ENCODE measurements around the gene NR2C2AP. TPM values are rescaled to one million over a fixed set of nuclear protein-coding genes. Genes with fewer than 3 reads are reported as not detected.
A peak's percentile ranks its signal among the peaks of the same experiment; 100 is the strongest.

The NR2C2AP gene
- total RNA-seq, 1 experiment from 2014 or later: 45.3 TPM

DNA sequence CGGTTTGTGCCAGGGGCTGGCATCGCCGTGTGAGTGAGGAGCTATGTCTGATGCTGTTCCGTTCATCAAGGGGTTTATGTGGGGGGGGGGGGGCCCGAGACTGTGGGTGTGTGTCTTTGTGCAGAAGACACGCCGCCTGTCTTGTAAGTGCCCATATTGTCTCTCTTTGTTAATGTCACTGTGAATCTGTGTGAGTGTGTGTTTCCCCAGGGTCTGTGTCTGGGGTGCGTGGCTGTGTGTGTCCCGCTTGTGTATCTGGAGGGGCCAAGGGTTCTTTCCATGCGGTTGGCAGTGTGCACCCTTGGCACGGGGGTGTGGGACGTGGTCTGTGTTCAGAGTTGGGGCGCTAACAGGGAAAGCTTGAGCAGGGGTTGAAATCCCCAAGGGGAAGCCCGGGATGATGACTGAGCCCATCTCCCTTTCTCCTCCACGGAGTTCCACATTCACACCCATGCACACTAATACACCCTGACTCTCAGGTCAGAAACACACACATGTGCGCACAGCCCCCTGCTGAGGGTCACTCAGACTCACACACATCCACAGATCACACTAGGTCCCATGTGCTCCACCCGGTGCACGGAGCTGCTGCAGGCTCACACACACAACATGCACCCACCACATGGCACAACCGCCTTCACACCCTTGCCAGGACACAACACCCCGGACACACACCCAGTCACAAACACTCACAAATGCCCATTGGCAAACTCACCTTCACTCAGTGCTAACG lies 10.4 kb upstream of the NR2C2AP start:
- TF ChIP-seq EZH2 (IDR thresholded peaks at IDR 0.05; ENCODE audit: borderline replicate concordance, low read depth, low read length, poor library complexity, severe bottlenecking): no peak
- TF ChIP-seq CTCF (conservative IDR thresholded peaks at IDR 0.05; ENCODE audit: low read depth, low read length): no peak
- POLR2A ChIA-PET (ENCODE audit: low non-redundant PET): no interaction called here
- Histone ChIP-seq H3K27me3 (replicated peaks; ENCODE audit: insufficient read depth, low read depth, low read length, poor library complexity) (peaks cover 36% of the 10 kb centered on the region), H3K27ac (ENCODE audit: low read depth, low read length, poor library complexity, severe bottlenecking) (no peak overlapping the region), H3K36me3 (ENCODE audit: insufficient read depth, low read length, poor library complexity, severe bottlenecking) (no peaks in the 10 kb centered on the region), H3K4me1 (ENCODE audit: insufficient read depth, low read length, poor library complexity, severe bottlenecking) (peaks cover 5% of the 10 kb centered on the region), H3K4me3 (ENCODE audit: low read depth, low read length, poor library complexity, severe bottlenecking) (no peak overlapping the region), H3K9me3 (ENCODE audit: low read depth, low read length, poor library complexity, severe bottlenecking) (no peaks in the 10 kb centered on the region)
- intact Hi-C loops (cut with micrococcal nuclease; ENCODE audit: unreplicated experiment): no loop called here
- DNase-seq (ENCODE audit: low spot score): no peak
- CTCF ChIA-PET: no interaction called here
- BruUV-seq (replicated peaks): no TSS peak

GRCh38 chr19:19212916-19213315 lies 9.7 kb upstream of the NR2C2AP start:
- POLR2A ChIA-PET (ENCODE audit: low non-redundant PET): no interaction called here

DNA sequence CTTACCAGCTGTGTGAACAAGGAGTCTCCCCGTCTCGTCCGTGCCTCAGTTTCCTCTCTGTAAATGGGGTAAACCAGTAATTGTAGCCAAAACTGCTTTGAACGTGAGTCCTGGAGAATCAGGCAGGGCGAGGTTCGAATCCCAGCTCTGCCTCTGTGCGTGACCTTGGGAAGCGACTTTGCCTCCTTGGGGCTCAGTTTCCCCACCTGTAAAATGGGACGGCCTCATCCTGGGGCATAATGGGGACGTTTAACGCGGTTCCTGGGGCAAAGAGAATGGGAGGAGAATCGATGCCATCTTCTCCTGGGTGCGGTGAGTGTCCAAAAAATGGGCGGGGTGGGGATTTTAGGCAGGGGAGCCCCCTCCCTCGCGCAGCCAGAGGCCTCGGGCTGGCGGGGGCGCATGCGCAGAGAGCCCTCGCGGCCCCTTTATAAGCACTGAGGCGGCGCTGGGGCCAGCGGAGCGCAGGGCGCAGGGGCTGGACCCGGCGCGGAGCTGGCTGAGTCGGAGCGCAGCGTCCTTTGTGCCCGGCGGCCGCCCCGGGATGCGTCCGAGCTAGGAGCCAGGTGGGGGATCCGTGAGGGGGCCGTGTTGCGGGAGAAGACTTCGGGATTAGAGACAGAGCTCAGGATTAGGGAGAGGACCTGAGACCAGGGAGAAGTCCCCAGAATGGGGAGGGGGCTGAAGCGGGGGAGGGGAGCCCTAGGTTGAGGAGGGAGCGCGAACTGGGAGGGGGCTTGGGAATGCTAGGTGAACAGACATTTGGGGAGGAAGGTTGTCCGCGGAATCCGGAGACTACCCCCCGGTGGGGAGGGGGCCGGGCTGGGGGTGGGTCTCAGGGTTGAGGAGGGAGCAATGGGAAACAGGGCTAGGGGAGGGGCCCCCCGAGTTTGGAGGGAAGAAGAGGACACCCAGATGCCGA lies 8.5 kb upstream of the NR2C2AP start, which contains the start of gene NCAN:
TSS of gene NCAN (plus strand) at position 460 of the 922 bp plus-strand sequence. CDS start 4,996 bp downstream, outside the sequence.
- BruUV-seq (replicated peaks): no TSS peak
- Histone ChIP-seq H3K36me3 (ENCODE audit: insufficient read depth, low read length, poor library complexity, severe bottlenecking) (no peaks in the 10 kb centered on the region), H3K27ac (ENCODE audit: low read depth, low read length, poor library complexity, severe bottlenecking) (no peak within 1 kb of the TSS), H3K4me3 (ENCODE audit: low read depth, low read length, poor library complexity, severe bottlenecking) (peak within 1 kb of the TSS; percentile 24), H3K4me1 (ENCODE audit: insufficient read depth, low read length, poor library complexity, severe bottlenecking) (peaks cover 5% of the 10 kb centered on the region), H3K9me3 (ENCODE audit: low read depth, low read length, poor library complexity, severe bottlenecking) (no peaks in the 10 kb centered on the region), H3K27me3 (replicated peaks; ENCODE audit: insufficient read depth, low read depth, low read length, poor library complexity) (peaks cover 36% of the 10 kb centered on the region)
- ChIA-PET POLR2A (ENCODE audit: low non-redundant PET) (no interaction called here), CTCF (no interaction called here)
- DNase-seq (ENCODE audit: low spot score): no peak
- TF ChIP-seq CTCF (conservative IDR thresholded peaks at IDR 0.05; ENCODE audit: low read depth, low read length) (no peak), EZH2 (IDR thresholded peaks at IDR 0.05; ENCODE audit: borderline replicate concordance, low read depth, low read length, poor library complexity, severe bottlenecking) (peak; percentile 45)
- intact Hi-C loops (cut with micrococcal nuclease; ENCODE audit: unreplicated experiment): no loop called here

More at GRCh38 chr19:19212916-19213315, 9.7 kb upstream of the NR2C2AP start:
- Histone ChIP-seq H3K27me3 (replicated peaks; ENCODE audit: insufficient read depth, low read depth, low read length, poor library complexity) (peaks cover 36% of the 10 kb centered on the region), H3K27ac (ENCODE audit: low read depth, low read length, poor library complexity, severe bottlenecking) (no peak overlapping the region), H3K4me3 (ENCODE audit: low read depth, low read length, poor library complexity, severe bottlenecking) (no peak overlapping the region), H3K4me1 (ENCODE audit: insufficient read depth, low read length, poor library complexity, severe bottlenecking) (peaks cover 5% of the 10 kb centered on the region), H3K36me3 (ENCODE audit: insufficient read depth, low read length, poor library complexity, severe bottlenecking) (no peaks in the 10 kb centered on the region), H3K9me3 (ENCODE audit: low read depth, low read length, poor library complexity, severe bottlenecking) (no peaks in the 10 kb centered on the region)
- intact Hi-C loops (cut with micrococcal nuclease; ENCODE audit: unreplicated experiment): no loop called here
- no TSS peak for BruUV-seq (replicated peaks)
- DNase-seq (ENCODE audit: low spot score): no peak
- CTCF ChIA-PET: no interaction called here
- TF ChIP-seq CTCF (conservative IDR thresholded peaks at IDR 0.05; ENCODE audit: low read depth, low read length): no peak
- no peak for TF ChIP-seq EZH2 (IDR thresholded peaks at IDR 0.05; ENCODE audit: borderline replicate concordance, low read depth, low read length, poor library complexity, severe bottlenecking)
